Stimulated activated CD8-positive, alpha-beta memory T cell treated with anti-CD3 and anti-CD28 coated beads, Interleukin-7, amount 100 ng/mL, for 48 hours (primary cell): ENCODE results near the gene LPP.

ENCODE experiments used
- DNase-seq, 2 donors: peaks; one replicate each; pipeline ENCODE4 v3.0.0-alpha.2; 2020; ENCODE audit warnings: low read depth in 1 of 2; ENCODE audit errors: extremely low read depth in 1 of 2

LPP gene

GRCh38 chr3:188571531-188572095 is 417.7 kb downstream of the LPP start:
- DNase-seq = no peak

GRCh38 chr3:188573291-188573940 is 419.5 kb downstream of the LPP start:
- DNase-seq = no peak

- no peak for DNase-seq
These were observed 420.0 kb downstream of the LPP start for GRCh38 chr3:188573956-188574355.

GRCh38 chr3:188574885-188575284 is 420.9 kb downstream of the LPP start:
- DNase-seq = no peak

- no peak for DNase-seq
These were observed 421.5 kb downstream of the LPP start for GRCh38 chr3:188575501-188575900.

- no peak for DNase-seq
These were observed 423.6 kb downstream of the LPP start for GRCh38 chr3:188577539-188577938.

GRCh38 chr3:188578576-188579363 is 424.8 kb downstream of the LPP start:
- DNase-seq = peak in 1 of 2 donors; percentile 59

GRCh38 chr3:188580223-188580622 is 426.3 kb downstream of the LPP start:
- no peak for DNase-seq

- no peak for DNase-seq
These were observed 426.7 kb downstream of the LPP start for GRCh38 chr3:188580659-188581058.

GRCh38 chr3:188581365-188581764 is 427.4 kb downstream of the LPP start:
- DNase-seq = no peak

- no peak for DNase-seq
These were observed 427.8 kb downstream of the LPP start for GRCh38 chr3:188581792-188582191.

GRCh38 chr3:188583341-188584161 is 429.6 kb downstream of the LPP start:
- DNase-seq = peak in 1 of 2 donors; percentile 33

GRCh38 chr3:188584162-188584529 is 430.2 kb downstream of the LPP start:
- DNase-seq = peak in 1 of 2 donors; percentile 9

GRCh38 chr3:188584958-188585689 is 431.2 kb downstream of the LPP start:
- no peak for DNase-seq

- DNase-seq = no peak
These were observed 435.1 kb downstream of the LPP start for GRCh38 chr3:188589071-188589470.

GRCh38 chr3:188589771-188590170 is 435.8 kb downstream of the LPP start:
- DNase-seq = no peak

GRCh38 chr3:188590557-188590956 is 436.6 kb downstream of the LPP start:
- DNase-seq = no peak

- DNase-seq = no peak
These were observed 440.2 kb downstream of the LPP start for GRCh38 chr3:188594139-188594538.

- no peak for DNase-seq
These were observed 442.0 kb downstream of the LPP start for GRCh38 chr3:188595890-188596376.

GRCh38 chr3:188598894-188599293 is 444.9 kb downstream of the LPP start:
- no peak for DNase-seq
